ENCODE measurements around the gene LSP1.
"Not testable (repeated sequence)": the region's sequence is repeated elsewhere in the genome, so short reads cannot be mapped to it uniquely, and the experiment has no call there.

LSP1 gene

DNA sequence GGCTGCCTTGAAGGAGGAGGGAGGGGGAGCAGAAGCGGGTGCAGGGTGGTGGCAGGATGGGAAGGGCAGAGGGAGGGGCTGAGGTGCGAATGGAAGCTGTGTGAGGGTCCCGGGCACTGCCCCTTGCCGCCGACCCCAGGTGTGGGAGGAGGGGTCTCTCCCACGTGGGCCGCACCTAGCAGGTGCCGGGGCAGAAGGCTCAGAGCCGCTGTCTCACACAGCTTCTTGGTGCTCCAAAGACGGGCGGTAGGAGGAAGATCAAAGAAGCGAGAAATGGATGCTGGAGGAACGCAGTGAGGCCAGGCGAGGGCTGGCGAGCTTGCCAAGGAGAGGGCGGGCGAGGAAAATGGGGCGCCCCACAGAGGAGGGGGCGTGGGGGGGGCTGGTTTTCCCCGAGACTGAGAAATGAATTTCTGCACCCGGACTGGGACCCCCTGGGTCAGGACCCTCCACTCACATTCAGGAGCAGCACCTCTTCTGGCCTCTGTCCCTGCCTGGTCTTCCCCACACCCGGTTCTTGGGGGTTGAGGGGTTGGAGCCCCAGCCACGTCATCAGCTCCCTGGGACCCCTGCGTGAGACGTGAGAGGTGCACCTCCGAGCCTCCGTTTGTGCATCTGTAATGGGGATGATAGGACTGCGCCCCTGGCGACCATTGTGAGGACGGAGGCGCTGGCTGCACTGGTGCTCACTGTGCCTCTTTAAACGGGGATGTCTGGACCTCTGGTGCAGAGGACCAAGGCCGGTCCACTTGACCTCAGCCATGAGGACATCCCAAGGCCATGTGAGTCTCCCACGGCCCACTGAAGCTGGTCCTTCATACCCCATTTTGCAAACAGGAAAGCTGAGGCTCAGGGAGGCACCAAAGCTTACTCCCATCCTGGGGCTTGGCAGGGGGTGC is 16.8 kb downstream of the LSP1 start:
- TF ChIP-seq CTCF (IDR thresholded peaks at IDR 0.05; ENCODE audit: borderline replicate concordance, insufficient read depth, low read depth, low read length) = no peak
- H3K4me3 ChIP-seq (ENCODE audit: low read depth, low read length) = no peak overlapping the region

- no peak overlapping the region for H3K4me3 ChIP-seq (ENCODE audit: low read depth, low read length)
- TF ChIP-seq CTCF (IDR thresholded peaks at IDR 0.05; ENCODE audit: borderline replicate concordance, insufficient read depth, low read depth, low read length) = no peak
Observed at GRCh38 chr11:1870326-1870696, 17.4 kb downstream of the LSP1 start.

DNA sequence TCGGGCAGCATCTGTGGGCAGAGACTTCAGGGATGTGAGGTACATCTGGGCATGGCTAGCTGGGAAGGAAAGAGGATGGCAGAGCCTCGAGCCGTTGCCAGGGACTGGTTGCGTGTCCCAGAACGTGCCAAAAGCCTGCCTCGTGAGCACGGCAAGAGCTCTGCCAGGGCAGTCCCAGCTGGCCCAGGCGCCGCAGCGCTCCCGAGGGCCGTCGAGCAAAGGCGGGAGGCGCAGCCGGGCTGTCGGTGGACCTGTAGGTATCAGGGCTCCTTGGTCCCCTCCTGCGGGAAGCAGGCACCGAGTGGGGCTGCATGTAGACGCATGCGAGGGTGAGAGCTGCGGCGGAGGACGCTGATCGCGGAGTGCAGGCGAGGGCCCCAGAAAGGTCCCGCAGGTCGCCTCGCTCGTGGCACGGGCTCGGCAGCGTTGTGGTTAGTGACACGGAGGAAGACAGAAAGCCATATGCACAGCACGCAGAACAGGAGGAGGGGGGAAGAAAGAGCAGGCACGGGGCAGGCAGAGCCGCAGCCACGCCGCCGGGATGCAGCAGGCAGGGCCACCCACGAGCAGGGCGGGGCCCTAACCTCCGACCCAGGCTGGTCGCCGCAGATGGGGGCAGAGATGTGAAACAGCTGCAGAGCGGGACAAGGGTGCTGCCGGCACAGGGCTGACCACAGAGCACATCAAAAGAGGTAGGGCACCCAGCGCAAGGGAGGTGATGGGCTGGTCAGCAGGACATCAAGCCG is 18.0 kb downstream of the LSP1 start:
- no peak overlapping the region for H3K4me3 ChIP-seq (ENCODE audit: low read depth, low read length)
- TF ChIP-seq CTCF (IDR thresholded peaks at IDR 0.05; ENCODE audit: borderline replicate concordance, insufficient read depth, low read depth, low read length) = no peak

DNA sequence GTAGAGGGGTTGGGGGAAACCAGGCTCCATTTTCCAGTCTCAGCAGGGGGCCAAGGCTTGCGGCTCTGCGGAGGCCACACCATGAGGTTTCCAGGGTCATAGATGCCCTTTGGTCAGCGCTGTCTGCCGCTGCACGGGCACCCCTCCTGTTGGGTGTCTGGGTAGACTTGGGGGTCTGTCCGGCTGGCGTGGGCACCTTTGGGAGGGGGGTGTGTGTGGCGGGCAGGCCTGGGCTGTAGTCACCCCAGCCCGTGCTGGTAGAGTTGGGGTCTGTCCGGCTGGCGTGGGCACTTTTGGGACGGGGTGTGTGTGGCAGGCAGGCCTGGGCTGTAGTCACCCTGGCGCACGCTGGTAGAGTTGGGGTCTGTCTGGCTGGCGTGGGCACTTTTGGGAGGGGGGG is 18.6 kb downstream of the LSP1 start:
- TF ChIP-seq CTCF (IDR thresholded peaks at IDR 0.05; ENCODE audit: borderline replicate concordance, insufficient read depth, low read depth, low read length) = no peak
- no peak overlapping the region for H3K4me3 ChIP-seq (ENCODE audit: low read depth, low read length)

GRCh38 chr11:1872267-1872985 is 19.5 kb downstream of the LSP1 start:
- no peak for TF ChIP-seq CTCF (IDR thresholded peaks at IDR 0.05; ENCODE audit: borderline replicate concordance, insufficient read depth, low read depth, low read length)
- no peak overlapping the region for H3K4me3 ChIP-seq (ENCODE audit: low read depth, low read length)

- TF ChIP-seq CTCF (IDR thresholded peaks at IDR 0.05; ENCODE audit: borderline replicate concordance, insufficient read depth, low read depth, low read length) = no peak
- H3K4me3 ChIP-seq (ENCODE audit: low read depth, low read length) = no peak overlapping the region
Observed at GRCh38 chr11:1873048-1873812, 20.3 kb downstream of the LSP1 start.

DNA sequence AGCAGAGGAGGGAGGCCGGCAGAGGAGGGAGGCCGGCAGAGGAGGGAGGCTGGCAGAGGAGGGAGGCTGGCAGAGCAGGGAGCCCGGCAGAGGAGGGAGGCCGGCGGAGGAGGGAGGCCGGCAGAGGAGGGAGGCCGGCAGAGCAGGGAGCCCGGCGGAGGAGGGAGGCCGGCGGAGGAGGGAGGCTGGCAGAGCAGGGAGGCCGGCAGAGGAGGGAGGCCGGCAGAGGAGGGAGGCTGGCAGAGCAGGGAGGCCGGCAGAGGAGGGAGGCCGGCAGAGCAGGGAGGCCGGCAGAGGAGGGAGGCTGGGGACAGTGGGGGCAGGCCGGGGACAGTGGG is 20.9 kb downstream of the LSP1 start:
- not testable (repeated sequence) for H3K4me3 ChIP-seq (ENCODE audit: low read depth, low read length)

- H3K4me3 ChIP-seq (ENCODE audit: low read depth, low read length) = not testable (repeated sequence)
Observed at GRCh38 chr11:1874441-1875092, 21.7 kb downstream of the LSP1 start.
